CD4-positive, CD25-positive, alpha-beta regulatory T cell (primary cell): ENCODE data around the gene BCL2L13. TPM values are rescaled to one million over a fixed set of nuclear protein-coding genes. Genes with fewer than 3 reads are reported as not detected.

Experiments
- ATAC-seq, 2 donors: fragments of 150-1000 bp; cut with Tn5 transposase; one replicate each; pipeline ENCODE4 v1.10.0; 2021; ENCODE audit warnings: low read depth in 2 of 2, moderate number of reproducible peaks in 2 of 2, moderate library complexity in 1 of 2
- DNase-seq, 3 donors: peaks; one replicate each; pipeline versions ENCODE4 v3.0.0 to v3.0.0-alpha.2; 2012 to 2022; ENCODE audit warnings: mixed read lengths in 1 of 3
- H3K27ac ChIP-seq: one replicate; pipeline ENCODE4 v1.7.0; 2013; ENCODE audit warnings: mild to moderate bottlenecking, low read length; ENCODE audit not compliant: insufficient read depth, poor library complexity, severe bottlenecking
- H3K27me3 ChIP-seq: one replicate; pipeline ENCODE4 v1.7.0; 2013; ENCODE audit warnings: low read length; ENCODE audit not compliant: control insufficient read depth, insufficient read depth
- H3K36me3 ChIP-seq: one replicate; pipeline ENCODE4 v1.7.0; 2013; ENCODE audit warnings: mild to moderate bottlenecking, low read length, moderate library complexity; ENCODE audit not compliant: control insufficient read depth, insufficient read depth
- H3K4me1 ChIP-seq: 2 replicates; pipeline ENCODE4 v1.7.0; 2013; ENCODE audit warnings: mild to moderate bottlenecking, low read length; ENCODE audit not compliant: insufficient read depth, control insufficient read depth, poor library complexity, severe bottlenecking
- H3K4me3 ChIP-seq: one replicate; pipeline ENCODE4 v1.7.0; 2013; ENCODE audit warnings: low read depth, mild to moderate bottlenecking, low read length, moderate library complexity
- H3K9me3 ChIP-seq, 2 experiments: 1 replicate in 1 of 2; 2 replicates in 1 of 2; pipeline ENCODE4 v1.7.0; 2013; ENCODE audit warnings: low read length in 2 of 2, mild to moderate bottlenecking in 1 of 2, moderate library complexity in 1 of 2; ENCODE audit not compliant: control insufficient read depth in 2 of 2
- H3K27ac Mint-ChIP-seq, 3 donors: one replicate each; pipeline ENCODE4 v1.8.0; 2020 to 2022; ENCODE audit warnings: mild to moderate bottlenecking in 3 of 3, mixed read lengths in 3 of 3, moderate library complexity in 2 of 3
- H3K27me3 Mint-ChIP-seq: one replicate; pipeline ENCODE4 v1.8.0; 2022; ENCODE audit warnings: mild to moderate bottlenecking, mixed read lengths
- H3K36me3 Mint-ChIP-seq: one replicate; pipeline ENCODE4 v1.8.0; 2020; ENCODE audit warnings: mixed read lengths
- H3K4me1 Mint-ChIP-seq, 4 donors: one replicate each; pipeline ENCODE4 v1.8.0; 2020 to 2022; ENCODE audit warnings: mixed read lengths in 4 of 4, mild to moderate bottlenecking in 1 of 4
- H3K4me3 Mint-ChIP-seq, 4 donors: one replicate each; pipeline ENCODE4 v1.8.0; 2020 to 2022; ENCODE audit warnings: mild to moderate bottlenecking in 4 of 4, mixed read lengths in 4 of 4, moderate library complexity in 3 of 4
- H3K9me3 Mint-ChIP-seq, 7 donors: one replicate each; pipeline ENCODE4 v1.8.0; 2020 to 2022; ENCODE audit warnings: mixed read lengths in 7 of 7, mild to moderate bottlenecking in 3 of 7, moderate library complexity in 2 of 7
- polyA plus RNA-seq, 4 donors: library from polyadenylated mRNA; unstranded; fragments of 300-500 nt; fragmentation: Illumina TruSeq; gene quantifications; one replicate each; pipeline ENCODE4 v1.2.3, GENCODE V29; 2021
- total RNA-seq: library from RNA; stranded (reverse); gene quantifications from one replicate; pipeline ENCODE4 v1.2.3, GENCODE V29; 2022

BCL2L13 gene
- total and polyA plus RNA-seq, 5 donors from 2014 or later = 24.5 to 43.8 (median 39.5) TPM

GRCh38 chr22:17719911-17720310 is 81.4 kb downstream of the BCL2L13 start:
- no peaks in the 10 kb centered on the region for H3K4me1 ChIP-seq
- DNase-seq (no peak), ATAC-seq (no peak)
- Mint-ChIP-seq H3K36me3 (no peaks in the 10 kb centered on the region), H3K4me3 (no peak overlapping the region), H3K27me3 (no peaks in the 10 kb centered on the region), H3K4me1 (peaks cover 0 to 10% (median 3%) of the 10 kb centered on the region in 4 donors), H3K9me3 (peaks cover 0 to 2% (median 0%) of the 10 kb centered on the region in 7 donors), H3K27ac (no peak overlapping the region)
- H3K27me3 ChIP-seq = no peaks in the 10 kb centered on the region
- H3K27ac ChIP-seq = no peak overlapping the region
- H3K9me3 ChIP-seq = no peaks in the 10 kb centered on the region
- H3K4me3 ChIP-seq = no peak overlapping the region
- H3K36me3 ChIP-seq = no peaks in the 10 kb centered on the region

DNA sequence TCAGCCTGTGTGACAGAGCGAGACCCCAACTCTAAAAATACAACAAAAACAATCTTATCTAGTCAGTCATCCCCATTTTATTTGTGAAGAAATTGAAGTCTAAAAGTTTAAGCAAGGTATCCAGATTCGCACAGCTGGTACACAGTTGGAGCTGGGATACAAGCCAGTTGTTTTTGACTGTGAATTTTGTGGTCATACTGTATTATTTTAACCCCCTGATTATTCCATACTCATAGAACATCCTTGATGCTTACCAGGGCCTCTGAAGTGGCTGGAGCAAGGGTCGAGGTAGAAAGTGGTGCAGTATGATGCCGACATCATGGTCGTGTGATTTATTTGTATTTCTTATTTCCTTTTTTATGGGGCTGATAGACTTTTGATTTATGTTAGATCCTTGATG is 85.7 kb downstream of the BCL2L13 start:
- H3K27me3 Mint-ChIP-seq = no peaks in the 10 kb centered on the region
- peaks cover 2% of the 10 kb centered on the region for H3K4me1 ChIP-seq
- no peak overlapping the region for H3K27ac ChIP-seq
- H3K4me3 ChIP-seq = no peak overlapping the region
- peak overlapping the region in 1 of 3 donors; percentile 44 for H3K27ac Mint-ChIP-seq
- peaks cover 0 to 2% (median 0%) of the 10 kb centered on the region in 7 donors for H3K9me3 Mint-ChIP-seq
- no peaks in the 10 kb centered on the region for H3K27me3 ChIP-seq
- H3K4me1 Mint-ChIP-seq = peaks cover 5 to 10% (median 6%) of the 10 kb centered on the region in 4 donors
- peaks cover 19% of the 10 kb centered on the region for H3K36me3 ChIP-seq
- no peak for DNase-seq
- no peaks in the 10 kb centered on the region for H3K9me3 ChIP-seq
- ATAC-seq = no peak
- H3K36me3 Mint-ChIP-seq = peaks cover 8% of the 10 kb centered on the region
- H3K4me3 Mint-ChIP-seq = no peak overlapping the region

GRCh38 chr22:17724678-17725499 is 86.3 kb downstream of the BCL2L13 start:
- Mint-ChIP-seq H3K36me3 (peaks cover 15% of the 10 kb centered on the region), H3K4me3 (no peak overlapping the region), H3K27ac (peak overlapping the region; percentile 44 to 92 (median 55)), H3K4me1 (peaks cover 5 to 10% (median 6%) of the 10 kb centered on the region in 4 donors), H3K9me3 (peaks cover 0 to 2% (median 0%) of the 10 kb centered on the region in 7 donors), H3K27me3 (no peaks in the 10 kb centered on the region)
- Histone ChIP-seq H3K27ac (no peak overlapping the region), H3K27me3 (no peaks in the 10 kb centered on the region), H3K9me3 (no peaks in the 10 kb centered on the region), H3K4me3 (no peak overlapping the region), H3K36me3 (peaks cover 25% of the 10 kb centered on the region), H3K4me1 (peaks cover 2% of the 10 kb centered on the region)
- ATAC-seq (no peak), DNase-seq (no peak)

DNA sequence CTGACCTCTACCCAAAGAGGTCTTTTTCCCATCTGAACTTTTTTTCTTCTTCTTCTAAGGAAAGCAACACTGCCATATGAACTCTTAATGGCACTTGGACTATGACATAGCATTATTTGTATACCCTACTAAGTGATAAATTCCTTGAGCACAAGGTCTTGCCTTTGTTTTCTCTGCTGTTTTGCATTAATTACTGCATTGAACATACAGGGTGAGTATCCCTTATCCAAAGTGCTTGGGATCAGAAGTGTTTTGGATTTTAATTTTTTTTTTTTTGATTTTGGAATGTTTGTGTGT is 86.9 kb downstream of the BCL2L13 start:
- Histone ChIP-seq H3K4me1 (peaks cover 2% of the 10 kb centered on the region), H3K9me3 (no peaks in the 10 kb centered on the region), H3K27ac (no peak overlapping the region), H3K27me3 (no peaks in the 10 kb centered on the region), H3K36me3 (peaks cover 31% of the 10 kb centered on the region), H3K4me3 (no peak overlapping the region)
- Mint-ChIP-seq H3K36me3 (peaks cover 15% of the 10 kb centered on the region), H3K4me1 (peaks cover 5 to 10% (median 6%) of the 10 kb centered on the region in 4 donors), H3K4me3 (no peak overlapping the region), H3K27me3 (no peaks in the 10 kb centered on the region), H3K27ac (no peak overlapping the region), H3K9me3 (peaks cover 0 to 2% (median 0%) of the 10 kb centered on the region in 7 donors)
- no peak for ATAC-seq
- DNase-seq = no peak

DNA sequence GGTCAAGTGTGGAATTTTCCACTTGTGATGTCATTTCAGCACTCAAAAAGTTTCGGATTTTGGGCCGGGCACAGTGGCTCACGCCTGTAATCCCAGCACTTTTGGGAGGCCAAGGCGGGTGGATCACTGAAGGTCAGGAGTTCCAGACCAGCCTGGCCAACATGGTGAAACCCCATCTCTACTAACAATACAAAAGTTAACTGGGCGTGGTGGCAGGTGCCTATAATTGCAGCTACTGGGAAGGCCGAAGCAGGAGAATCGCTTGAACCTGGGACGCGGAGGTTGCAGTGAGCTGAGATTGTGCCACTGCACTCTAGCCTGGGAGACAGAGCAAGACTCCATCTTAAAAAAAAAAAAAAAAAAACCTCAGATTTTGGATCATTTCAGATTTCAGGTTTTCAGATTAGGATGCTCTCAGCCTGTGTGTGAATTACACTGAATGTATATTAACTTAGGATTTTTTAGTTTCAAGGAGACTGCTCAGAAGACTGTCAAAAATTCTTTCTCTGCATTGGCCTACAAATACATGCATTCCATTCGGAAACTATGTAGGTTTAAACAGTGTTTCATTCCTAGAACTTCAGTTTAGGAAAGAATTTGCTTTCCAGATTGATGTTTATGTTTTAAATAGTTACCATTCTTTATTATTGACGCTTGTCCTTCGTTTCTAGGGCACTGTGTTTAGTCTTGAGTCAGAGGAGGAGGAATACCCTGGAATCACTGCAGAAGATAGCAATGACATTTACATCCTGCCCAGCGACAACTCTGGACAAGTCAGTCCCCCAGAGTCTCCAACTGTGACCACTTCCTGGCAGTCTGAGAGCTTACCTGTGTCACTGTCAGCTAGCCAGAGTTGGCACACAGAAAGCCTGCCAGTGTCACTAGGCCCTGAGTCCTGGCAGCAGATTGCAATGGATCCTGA is 87.7 kb downstream of the BCL2L13 start:
- peak in 1 of 3 donors; percentile 42 for DNase-seq
- peak overlapping the region; percentile 2 for H3K27ac ChIP-seq

GRCh38 chr22:17726928-17727897 is 88.7 kb downstream of the BCL2L13 start:
- Histone ChIP-seq H3K27ac (peak overlapping the region; percentile 2), H3K4me1 (peaks cover 2% of the 10 kb centered on the region), H3K36me3 (peaks cover 43% of the 10 kb centered on the region), H3K4me3 (no peak overlapping the region), H3K27me3 (no peaks in the 10 kb centered on the region), H3K9me3 (no peaks in the 10 kb centered on the region)
- no peak for ATAC-seq
- no peak for DNase-seq
- Mint-ChIP-seq H3K27ac (peak overlapping the region; percentile 62 to 83 (median 72)), H3K9me3 (peaks cover 0 to 2% (median 0%) of the 10 kb centered on the region in 7 donors), H3K36me3 (peaks cover 15% of the 10 kb centered on the region), H3K4me3 (no peak overlapping the region), H3K4me1 (peaks cover 5 to 10% (median 6%) of the 10 kb centered on the region in 4 donors), H3K27me3 (no peaks in the 10 kb centered on the region)

More for the DNA sequence above, 87.7 kb downstream of the BCL2L13 start:
- no peak for ATAC-seq
- Histone ChIP-seq H3K9me3 (no peaks in the 10 kb centered on the region), H3K4me3 (no peak overlapping the region), H3K4me1 (peaks cover 2% of the 10 kb centered on the region), H3K36me3 (peaks cover 33% of the 10 kb centered on the region), H3K27me3 (no peaks in the 10 kb centered on the region)
- peaks cover 5 to 10% (median 6%) of the 10 kb centered on the region in 4 donors for H3K4me1 Mint-ChIP-seq
- H3K9me3 Mint-ChIP-seq = peaks cover 0 to 2% (median 0%) of the 10 kb centered on the region in 7 donors
- H3K4me3 Mint-ChIP-seq = no peak overlapping the region
- no peaks in the 10 kb centered on the region for H3K27me3 Mint-ChIP-seq
- H3K36me3 Mint-ChIP-seq = peaks cover 15% of the 10 kb centered on the region
- peak overlapping the region; percentile 62 to 83 (median 72) for H3K27ac Mint-ChIP-seq

DNA sequence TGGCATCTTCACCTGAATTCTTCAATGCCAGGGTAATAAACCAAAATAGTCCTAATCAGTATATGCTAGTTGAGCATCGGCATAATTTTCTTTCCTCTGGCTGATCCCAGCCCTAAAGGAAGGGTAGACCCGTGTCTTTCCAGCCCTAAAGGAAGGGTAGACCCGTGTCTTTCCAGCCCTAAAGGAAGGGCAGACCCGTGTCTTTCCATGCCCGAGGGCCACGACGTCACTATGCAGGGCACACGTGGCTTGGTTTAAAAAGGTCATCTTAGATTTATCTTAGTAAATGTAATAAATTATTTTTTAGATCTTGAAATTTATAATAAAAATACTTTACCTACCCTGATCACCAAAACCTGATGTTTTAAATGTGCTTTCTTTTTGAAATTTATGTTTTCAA is 90.2 kb downstream of the BCL2L13 start:
- Histone ChIP-seq H3K9me3 (no peaks in the 10 kb centered on the region), H3K36me3 (peaks cover 54% of the 10 kb centered on the region), H3K4me3 (no peak overlapping the region), H3K4me1 (peaks cover 2% of the 10 kb centered on the region), H3K27ac (no peak overlapping the region), H3K27me3 (no peaks in the 10 kb centered on the region)
- ATAC-seq (no peak), DNase-seq (no peak)
- H3K36me3 Mint-ChIP-seq = peaks cover 25% of the 10 kb centered on the region
- no peak overlapping the region for H3K4me3 Mint-ChIP-seq
- peak overlapping the region in 2 of 3 donors; percentile 37 to 62 for H3K27ac Mint-ChIP-seq
- H3K9me3 Mint-ChIP-seq = no peaks in the 10 kb centered on the region
- no peaks in the 10 kb centered on the region for H3K27me3 Mint-ChIP-seq
- peaks cover 7 to 14% (median 10%) of the 10 kb centered on the region in 4 donors for H3K4me1 Mint-ChIP-seq
